GM10266 (cell line): ENCODE measurements around the gene ALDH8A1.
"Not testable (repeated sequence)": the region's sequence is repeated elsewhere in the genome, so short reads cannot be mapped to it uniquely, and the experiment has no call there.

Source experiments
- DNase-seq: peaks from one replicate; pipeline ENCODE4 v3.0.0; 2012; ENCODE audit errors: extremely low spot score
- CTCF ChIP-seq: IDR thresholded peaks from 2 replicates; pipeline ENCODE4 v1.5.1; 2012; ENCODE audit warnings: mild to moderate bottlenecking, low read depth; ENCODE audit not compliant: control insufficient read depth, insufficient read depth; ENCODE audit errors: missing control alignments

ALDH8A1 gene

DNA sequence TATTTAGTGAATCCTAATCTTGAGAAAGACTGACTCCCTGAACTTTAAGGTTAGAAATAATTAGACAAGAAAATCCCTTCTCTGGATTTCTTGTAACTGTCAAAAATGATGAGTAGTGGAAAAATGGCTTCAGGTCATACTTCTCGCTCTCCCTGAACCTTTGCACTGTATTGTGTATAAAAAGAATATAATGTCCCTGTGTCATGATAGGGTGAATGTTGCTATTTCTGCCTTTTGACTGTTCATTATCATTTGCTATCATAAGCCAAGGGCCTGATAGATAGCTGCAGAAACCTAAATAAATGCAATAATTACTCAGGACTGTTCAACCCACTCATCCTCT is 39.3 kb downstream of the ALDH8A1 start:
- no peak for TF ChIP-seq CTCF
- no peak for DNase-seq

- TF ChIP-seq CTCF = no peak
- no peak for DNase-seq
Measured at GRCh38 chr6:134909701-134910592, 40.0 kb downstream of the ALDH8A1 start.

DNA sequence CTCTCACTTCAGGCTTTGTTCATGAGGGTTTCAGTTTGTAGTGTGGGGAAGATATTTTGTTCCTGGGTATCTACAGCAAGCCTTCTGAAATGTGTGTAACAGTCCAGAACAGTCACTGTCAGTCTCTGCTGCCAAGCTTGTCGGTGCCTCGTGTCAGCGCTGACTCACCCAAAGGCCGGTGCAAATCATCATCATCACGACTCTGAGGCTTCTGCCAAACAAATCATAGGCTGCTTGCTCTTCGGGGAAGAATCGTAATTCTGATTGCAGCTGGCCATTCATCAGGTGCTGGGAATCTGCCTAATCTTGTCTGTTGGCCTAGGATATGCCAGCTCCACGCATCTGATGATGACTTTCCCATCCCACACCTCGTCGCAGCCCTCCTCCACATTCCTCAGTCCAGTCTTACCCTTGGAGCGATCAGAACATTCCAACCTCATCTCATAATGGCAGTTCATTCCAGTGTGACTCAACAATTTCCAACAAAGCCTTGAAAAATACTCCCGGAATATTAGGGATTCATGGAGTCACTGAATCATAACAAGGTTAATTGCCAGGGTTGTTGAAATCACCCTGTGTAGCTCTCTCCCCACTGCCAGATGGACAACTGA is 40.9 kb downstream of the ALDH8A1 start:
- DNase-seq = no peak
- TF ChIP-seq CTCF = no peak

GRCh38 chr6:134904731-134905130 is 45.2 kb downstream of the ALDH8A1 start:
- DNase-seq = not testable (repeated sequence)

DNA sequence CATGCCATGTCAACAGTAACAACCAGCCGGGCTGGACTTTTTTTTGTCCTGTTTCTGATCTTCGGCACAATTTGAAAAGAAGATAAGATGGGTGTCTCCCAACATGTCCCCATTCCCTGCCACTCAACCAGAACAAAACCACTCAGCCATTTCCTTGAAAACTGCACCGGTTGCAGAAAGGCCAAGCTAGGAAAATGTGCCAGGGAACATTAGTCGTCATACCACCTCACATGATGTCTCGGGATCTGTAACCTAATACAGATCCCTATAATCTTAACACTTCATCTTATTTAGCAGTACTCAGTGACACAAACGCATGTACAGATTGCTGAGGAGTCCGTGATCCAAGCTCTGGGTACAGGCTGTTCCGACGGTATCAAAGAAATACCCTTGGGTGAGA is 46.5 kb downstream of the ALDH8A1 start:
- TF ChIP-seq CTCF = no peak
- no peak for DNase-seq

GRCh38 chr6:134902936-134903335 is 47.0 kb downstream of the ALDH8A1 start:
- no peak for TF ChIP-seq CTCF
- no peak for DNase-seq

DNA sequence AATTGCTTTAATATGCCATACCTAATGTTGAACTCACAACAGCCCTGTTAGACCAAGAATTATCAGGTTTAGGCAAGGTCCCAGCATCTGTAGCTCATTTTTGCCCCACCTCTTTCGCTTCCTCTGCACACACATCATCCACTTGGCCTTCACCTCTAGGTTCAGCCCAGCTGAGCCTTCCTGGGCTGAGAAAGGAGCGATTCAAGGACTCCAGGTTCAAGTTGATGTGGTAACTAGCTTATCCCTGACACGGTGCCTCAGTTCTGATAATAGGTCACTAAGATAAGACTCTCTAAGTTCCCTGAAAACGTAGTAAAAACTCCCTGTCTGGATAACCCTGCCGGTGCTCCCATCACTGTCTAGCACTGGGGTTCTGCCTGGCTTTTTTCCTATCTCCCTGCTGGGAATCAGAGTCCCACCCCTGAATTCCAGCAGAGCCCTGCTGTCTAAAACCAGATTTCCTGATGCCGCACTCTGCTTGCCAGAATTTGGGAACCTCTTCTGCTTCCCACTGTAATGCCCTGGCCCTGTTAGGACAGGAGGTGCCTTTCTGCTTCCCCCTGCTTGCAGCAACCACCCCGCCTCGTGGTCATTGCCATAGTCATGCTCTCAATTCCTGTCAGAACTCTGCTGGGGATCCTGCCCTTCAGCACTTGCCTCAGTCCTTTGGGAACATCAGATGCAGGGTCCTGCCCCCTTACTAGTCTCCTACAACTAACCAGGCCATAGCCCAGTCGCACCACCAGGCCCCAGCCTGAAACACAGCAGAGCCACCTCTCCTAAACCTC is 47.6 kb downstream of the ALDH8A1 start:
- DNase-seq = no peak
- TF ChIP-seq CTCF = no peak
